ENCODE results near the gene FOXJ3.

The FOXJ3 gene

DNA sequence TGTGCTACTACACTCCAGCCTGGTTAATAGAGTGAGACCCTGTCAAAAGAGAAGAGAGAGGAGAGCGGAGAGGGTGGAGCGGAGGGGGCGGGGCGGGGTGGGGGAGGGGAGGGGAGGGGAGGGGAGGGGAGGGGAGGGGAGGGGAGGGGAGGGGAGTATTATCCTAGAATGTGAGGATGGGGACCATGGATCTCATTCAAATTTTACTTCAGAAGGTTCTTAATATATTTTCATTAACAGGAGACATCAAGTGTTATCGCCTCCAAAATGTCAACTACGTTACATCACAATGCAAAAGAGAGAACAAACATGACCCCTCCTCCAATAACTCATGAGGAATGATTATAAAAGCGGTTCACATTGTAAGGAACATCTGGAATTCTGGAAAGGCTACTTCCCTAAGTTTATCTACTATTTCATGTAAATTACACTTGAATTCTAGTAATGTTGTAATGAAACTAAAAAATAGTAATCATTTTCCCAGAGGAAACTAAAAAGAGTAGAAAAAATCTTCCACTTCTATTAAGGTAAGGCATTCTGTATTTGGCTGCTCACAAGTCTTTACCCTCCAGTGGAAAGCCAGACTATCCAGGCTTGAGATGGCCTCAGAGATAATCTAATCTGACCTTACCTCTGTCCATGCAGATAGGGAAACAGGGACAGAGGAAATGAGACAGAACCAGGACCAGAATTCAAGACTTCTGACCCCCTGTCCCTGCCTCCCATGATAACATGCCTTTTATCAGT is 151.7 kb downstream of the FOXJ3 start:
- no peak for DNase-seq

DNA sequence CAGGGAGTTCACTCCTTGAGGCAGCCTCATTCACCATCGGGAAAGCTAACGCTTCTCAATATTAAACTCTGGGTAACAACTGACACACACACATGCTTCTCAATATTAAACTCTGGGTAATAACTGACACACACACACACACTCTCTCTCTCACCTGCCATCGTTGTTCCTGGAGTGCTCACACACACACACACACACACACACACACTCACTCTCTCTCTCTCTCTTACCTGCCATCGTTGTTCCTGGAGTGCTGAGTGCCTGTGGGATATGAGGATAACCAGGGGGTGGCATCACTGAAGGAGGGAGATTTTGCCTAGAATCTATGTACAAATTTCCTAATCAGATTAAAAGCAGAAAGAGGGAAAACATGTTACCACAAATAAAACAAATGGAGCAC is 153.3 kb downstream of the FOXJ3 start:
- DNase-seq, result no peak

DNA sequence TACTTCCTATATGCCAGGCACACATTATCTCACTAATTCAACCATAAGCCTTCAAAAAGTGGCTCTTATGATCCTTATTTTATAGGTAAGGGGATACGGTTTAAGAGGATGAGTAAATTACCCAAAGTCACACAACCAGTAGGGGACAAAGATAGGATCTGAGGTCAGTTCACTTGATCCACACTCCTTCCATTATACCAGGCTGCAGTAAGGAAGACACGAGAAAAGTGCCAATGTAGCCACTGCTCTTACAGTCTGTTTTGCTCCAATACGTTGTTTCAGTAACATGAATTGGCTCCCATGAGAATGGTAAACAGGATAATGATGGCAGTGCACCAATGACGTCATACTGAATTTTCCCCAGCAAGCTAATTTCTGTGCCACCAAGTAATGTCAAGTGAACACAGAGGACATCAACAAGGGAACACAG is 155.1 kb downstream of the FOXJ3 start:
- DNase-seq, result no peak

DNA sequence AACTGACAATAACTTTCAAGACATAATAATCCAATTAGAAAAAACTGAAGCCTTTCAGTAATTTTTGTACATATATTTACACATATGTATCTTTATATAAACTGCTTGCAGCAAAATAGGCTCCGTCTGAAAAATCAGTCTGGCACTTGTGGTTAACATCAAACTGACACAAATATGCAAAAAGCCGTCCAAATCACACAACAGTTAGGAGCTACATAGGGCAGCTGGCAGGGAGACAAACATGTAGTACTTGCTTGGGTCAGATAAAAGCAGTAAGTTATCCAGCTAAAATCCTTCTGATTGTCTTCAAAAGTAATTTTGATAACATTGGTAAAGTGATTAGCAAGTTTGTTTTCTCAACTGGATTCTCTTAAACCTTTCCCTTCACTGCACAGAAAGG is 155.8 kb downstream of the FOXJ3 start:
- no peak for DNase-seq

DNA sequence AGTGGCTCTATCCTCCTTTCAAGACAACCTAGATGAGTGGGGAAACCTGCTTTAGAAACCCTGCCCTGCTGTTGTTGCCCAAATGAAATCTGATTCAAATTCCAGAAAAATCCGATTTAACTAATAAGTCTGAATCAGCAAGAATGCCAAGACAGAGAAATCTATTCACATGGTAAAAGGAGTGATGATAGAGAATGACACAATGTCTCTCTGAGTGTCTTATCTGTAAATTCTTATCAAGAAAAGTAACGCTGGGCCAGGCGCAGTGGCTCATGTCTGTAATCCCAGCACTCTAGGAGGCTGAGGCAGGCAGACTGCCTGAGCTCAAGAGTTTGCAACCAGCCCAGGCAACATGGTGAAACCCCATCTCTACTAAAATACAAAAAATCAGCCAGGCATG is 156.8 kb downstream of the FOXJ3 start:
- DNase-seq, result no peak

DNA sequence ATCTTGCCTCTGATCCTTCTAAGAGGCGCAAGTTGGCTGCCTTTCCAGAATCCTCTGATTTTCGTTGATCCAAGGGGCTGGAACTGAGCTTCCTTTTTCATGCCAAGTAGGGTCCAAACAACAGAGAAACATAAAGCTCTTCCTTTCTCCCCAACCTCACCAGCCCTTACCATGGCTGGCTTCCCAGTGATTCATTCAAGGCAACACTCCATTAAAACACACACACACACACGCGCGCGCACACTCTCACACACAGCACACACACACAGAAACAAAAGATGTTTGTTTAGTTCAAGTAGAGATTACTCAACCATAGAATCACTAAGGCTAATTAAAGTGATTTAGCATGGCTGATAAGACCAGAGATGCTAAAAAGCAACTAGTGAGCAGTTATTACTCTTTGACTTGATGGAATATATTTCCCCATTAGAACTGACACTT is 157.5 kb downstream of the FOXJ3 start:
- DNase-seq, result no peak

DNA sequence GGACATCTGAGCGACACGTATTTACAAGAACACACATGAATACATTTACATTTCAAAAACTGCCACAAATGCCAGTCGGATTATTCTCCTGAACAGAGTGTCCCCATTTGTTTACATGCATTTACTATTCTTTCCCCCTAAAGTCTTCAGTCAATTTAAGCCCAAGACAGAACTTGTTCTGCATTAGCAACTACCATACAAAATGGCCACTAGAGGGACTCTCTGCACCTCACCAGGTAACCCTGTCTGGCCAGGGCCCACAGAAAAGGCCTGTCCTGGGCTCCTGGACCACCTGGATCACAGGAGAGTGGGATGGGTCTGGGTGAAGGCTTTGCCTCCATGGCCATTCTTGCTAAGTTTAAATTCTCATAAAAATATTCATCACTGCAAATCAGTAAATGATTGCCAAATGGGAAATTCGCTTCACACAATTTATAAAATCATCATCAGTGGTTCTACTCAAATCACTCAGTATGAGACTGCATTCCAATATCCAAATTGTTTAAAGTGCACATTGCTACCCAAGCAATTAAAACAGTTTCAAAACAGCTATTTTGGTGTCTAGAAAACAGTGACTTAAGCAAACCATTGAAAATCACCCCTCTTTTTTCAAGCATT is 158.0 kb downstream of the FOXJ3 start:
- peak; percentile 35 for DNase-seq

DNA sequence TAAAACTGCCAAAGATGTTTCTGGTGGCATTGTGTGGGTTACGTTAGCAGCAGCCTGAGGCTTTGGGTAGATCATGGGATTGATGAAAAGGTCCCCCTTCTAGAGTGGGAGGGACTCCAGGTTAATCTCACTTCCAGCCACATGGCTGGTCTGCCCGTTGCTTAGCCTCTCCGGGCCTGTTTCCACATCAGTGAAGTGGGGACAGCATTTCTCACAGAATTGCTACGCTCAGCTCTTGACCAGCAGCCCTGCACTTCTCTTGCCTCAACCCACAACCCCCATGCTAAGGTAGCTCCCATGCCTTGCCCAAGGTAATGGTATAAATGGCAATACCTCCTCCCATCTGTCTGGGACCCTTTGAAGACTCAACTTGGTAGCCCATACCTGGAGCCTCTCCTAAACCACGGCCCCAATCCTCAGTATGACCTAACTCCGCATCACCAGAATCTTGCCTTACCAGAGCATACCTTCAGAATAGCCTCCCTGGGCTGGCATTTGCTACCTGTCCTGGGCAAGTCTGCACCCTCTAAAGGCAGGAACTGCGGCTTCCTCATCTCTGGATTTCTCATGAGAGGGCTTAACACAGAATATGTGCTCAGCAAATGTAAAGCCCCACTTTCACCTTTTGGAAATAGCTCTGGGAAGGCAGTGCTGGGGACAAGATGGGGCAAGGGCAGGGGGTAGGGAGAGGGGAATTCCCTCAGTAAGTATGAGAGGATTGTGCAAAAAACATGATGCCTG is 159.6 kb downstream of the FOXJ3 start:
- no peak for DNase-seq

DNA sequence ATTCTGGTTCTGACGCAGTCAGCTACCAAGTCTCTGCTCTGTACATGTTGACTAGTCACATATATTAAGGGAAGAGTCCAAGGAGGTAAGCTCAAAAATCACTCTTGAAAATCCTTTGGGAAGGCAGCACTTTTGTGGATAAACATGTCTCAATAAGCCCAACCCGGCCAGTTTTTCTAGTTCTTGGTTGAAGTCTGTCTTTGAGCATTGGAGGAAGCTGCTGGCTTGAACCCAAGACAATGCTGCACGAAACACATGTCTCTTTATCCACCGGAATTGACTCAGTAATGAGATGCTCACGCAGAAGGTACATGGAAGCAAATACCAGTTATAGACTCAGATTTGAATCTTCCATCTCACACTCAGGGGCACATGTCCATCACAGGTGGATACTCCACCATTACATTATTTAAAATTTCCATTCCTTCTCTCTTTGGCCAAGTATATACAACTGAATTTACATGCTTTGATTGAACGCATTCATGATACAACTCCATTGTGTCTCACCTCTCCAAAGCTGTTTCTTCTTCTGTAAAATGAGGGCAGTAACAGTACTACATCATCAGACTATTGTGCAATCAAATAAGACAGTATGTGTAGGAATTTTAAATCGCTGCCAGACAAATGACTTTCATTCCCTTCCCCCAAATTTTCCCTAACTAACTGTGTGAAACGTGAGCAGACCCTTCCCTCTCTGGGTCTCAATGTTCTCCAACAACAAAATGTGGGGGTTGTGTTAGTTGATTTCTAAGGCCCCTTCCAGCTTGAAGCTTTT is 160.9 kb downstream of the FOXJ3 start:
- no peak for DNase-seq

DNA sequence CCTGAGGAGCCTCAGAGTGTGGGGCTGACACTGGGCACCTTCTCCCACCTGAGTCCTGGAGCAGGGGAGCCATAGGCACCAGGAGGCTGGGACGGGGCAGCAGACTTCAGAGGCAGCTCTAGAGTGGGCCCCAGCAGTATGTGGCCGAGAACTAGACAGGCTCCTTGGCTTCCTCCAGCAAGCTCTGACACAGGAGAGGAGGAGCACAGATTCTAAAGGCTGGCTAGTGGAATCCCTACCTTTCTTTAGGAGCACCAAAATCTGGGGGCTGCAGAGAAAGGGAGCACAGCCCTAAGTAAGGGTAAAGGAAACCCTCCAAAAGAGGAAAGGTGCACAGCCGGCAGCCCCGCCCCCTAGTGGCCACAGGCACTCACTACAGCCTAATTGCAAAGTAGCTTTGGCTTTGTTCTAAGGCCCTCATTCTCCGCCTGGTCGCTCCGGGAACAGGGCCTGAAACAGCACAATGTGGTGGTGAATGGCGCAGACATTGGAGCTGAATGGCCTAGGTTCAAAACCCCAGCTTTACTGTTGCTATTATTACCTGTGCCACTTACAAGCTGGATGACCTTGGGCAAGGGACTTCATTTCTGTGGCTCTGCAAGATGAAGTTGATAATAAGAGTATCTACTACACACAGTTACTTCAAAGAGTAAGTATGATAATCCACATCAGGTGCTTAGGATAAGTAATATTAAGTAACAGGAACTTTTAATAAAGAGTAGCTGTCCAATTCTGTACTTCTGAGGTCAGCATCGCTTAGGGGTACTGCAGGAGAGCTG is 161.7 kb downstream of the FOXJ3 start:
- peak; percentile 85 for DNase-seq

DNA sequence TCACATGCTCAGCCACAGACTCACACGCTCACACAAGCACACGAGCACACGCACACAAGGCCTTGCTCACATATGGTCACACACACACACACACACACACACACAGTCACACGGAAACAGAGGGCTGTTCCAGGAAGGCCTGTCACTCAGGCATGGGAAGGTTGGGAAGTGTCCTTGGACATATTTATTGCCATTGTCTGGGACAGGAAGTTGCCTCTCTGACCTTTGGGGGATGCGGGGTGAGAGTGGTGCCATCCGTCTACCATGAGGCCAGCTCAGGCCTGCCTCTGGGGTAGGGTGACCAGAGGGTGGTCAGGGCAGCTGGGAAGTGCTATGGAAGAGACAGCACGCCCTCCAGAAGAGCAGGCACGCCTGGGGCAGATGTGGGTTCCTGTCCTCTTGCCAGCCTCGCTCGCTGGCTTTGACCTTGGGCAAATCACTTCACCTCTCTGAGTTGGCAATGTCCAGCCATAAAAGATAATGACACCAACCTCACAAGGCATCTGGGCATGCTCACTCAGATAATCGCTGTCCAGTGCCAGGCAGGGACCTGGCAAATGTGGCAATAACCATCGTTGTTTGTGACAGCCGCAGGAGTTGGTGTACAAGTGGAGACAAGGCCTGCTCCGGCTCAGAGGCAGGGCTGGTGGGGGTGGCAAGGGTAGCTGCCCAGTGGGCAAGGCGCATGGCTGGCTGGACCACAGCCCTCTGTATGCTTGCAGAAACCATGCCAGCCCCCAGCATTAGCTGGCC is 162.5 kb downstream of the FOXJ3 start:
- DNase-seq, result no peak

DNA sequence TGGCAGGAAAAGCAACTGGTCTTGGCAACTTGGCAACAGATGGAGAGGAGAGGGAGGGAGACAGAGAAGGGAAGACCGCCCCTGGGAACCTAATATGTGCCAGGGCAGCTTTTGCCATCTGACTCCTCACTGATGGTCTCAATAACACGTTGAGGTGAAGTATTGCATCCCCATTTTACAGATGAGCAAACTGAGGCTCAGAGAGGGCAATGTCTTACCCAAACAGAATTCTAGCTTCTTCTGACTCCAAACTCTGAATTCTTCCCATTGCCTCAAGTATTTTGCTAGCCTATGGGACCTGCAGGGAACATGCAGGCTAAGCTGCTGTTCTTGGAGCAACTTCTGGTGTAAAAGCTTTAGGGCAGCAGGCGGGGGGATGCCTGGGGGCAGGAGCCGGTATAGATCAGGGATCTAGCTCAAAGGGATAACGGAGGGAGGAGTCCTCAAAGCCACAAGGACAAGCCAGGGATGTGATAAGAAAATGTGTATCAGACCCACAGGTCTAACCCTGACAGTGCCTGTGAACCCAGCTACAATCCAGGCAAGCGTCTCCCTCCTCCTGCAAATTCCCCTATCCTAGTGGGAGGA is 163.3 kb downstream of the FOXJ3 start:
- DNase-seq, result no peak

DNA sequence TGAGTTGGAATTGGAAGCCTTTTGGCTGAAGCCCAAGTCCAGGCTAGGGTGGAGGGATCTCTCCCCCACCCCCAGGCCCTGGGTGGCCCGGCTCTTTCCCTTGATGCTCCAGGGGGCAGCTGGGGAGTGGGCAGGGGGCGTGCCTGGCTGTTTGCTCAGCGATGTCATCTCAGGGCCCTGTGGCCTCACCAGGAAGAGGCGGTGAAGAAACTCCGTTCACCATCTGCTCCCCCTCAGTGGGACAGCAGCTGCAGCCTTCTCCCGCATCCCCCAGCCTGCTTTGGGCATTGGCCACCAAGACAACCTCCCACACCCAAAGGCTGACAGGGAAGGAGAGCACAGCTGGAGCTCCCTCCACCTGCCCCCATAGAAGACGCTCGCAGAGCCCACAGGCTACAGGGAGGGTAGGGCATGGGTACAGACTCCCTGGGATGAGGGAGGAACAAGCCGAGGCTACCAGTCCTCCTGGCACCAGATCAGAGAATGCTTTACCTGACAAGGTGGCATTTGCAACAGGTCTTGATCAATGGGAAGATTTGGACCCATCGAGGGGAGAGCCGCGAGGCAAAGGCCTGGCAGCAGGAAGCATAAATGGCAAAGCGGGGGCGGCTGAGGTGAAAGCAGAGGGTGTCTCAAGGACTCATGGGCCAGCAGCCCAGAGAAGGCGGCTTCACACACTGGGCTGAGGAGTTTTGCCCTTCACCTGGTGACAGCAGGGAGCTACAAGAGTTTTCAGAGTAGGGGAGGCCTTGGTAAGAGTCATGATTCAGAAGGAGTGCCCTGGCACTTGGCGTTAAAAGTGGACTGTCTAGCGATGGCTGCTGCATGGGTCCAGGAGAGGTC is 164.0 kb downstream of the FOXJ3 start:
- peak; percentile 16 for DNase-seq

DNA sequence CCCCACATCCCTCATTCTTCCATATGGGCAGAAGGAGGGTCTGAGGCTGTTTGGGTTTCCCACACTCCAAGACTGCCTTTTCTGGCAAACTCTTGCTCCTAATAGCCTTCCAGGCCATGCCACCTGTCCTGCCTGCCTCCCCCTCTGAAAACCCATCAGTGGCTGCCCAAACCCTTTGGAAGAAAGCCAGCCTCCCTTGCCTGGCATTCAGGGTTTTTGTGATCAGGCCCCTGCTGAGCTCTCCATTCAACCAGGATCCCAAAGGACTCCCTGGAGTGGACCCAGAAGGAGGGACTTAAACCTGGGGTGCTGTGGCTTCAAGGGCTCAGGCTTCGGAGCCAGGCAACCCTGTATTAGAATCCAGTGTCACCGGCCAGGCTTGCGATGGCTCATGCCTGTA is 166.3 kb downstream of the FOXJ3 start:
- no peak for DNase-seq

DNA sequence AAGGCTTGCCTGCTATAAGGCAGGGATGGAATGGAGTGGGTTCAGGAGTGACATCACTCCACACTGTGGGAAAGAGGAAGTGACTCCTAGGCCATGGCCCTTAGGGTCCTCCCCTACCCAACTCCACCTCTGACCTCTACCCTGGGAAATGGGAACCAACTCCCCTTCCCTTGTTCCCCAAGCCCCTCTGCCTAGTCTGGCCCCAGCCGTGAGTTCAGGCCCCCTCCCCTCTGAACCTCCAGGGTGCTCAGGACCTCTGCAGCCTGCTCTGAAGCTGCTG is 166.7 kb downstream of the FOXJ3 start:
- no peak for DNase-seq

DNA sequence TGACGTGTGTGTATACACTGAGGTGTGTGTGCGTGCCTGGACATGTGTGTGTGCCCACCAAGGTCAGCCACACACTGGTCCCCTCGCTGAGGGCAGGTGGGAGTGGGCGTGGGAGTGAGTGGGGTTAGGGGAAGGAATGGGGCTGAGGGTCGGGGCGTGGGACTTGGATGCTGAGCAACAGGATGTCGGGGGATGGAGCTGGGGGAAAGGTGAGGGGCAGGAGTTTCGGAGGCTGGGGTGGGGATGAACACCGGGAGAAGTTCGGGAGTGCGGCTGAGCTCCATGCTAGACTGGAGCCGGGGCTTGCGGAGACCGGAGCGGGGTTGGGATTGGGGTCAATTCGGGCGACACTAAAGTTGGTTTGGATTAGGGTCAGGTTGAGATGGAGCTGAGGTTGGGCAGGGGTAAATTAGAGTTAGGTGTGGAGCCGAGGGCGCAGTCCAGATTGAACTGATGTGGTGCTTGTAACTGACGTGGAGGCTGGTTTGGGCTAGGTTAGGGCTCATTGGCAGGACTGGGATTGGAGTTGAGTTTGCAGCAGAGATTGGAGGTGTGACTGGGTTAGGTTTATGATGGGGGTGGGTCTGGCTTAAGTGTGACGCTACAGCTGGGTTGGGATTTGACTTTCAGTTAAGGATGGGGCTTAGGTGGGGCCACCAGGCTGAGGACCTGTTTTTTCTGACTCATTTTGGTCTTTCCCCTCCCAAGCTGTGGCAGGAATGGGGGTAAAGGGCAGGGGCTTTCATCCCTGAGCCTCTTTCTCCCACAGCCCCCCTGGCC is 167.2 kb downstream of the FOXJ3 start:
- DNase-seq, result no peak

DNA sequence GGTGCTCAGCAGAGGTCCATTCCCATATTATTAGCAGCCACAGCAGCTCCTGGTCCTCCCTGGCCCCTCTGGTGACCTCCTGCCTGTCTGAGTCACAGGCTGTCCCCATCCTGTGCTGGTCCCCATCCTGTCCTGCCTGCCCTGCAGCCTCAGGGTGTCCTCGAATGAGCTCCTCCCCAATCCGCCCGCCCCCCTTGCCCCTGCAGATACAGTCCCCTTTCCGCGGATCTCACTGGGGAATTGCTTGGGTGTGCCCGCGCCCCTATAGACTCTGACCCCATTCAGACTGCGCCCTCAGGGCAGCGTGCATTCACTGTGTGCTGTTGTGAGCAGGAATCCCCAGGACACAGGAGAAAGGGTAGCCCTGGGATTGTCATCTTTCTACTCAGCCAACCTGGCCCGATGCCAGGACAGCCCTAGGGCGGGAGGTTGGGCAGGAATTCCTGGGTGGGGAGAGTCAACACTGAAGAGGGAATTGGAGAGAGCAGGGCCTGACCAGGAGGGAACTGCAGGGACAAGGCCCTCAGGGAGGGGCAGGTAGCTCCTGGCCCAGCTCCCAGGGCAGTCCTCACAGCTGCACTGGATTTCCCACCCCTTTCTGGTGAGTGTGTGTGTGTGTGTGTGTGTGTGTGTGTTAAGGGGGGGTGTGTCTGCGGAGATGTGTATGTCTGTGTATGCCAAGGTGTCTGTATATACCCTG is 169.4 kb downstream of the FOXJ3 start:
- no peak for DNase-seq

DNA sequence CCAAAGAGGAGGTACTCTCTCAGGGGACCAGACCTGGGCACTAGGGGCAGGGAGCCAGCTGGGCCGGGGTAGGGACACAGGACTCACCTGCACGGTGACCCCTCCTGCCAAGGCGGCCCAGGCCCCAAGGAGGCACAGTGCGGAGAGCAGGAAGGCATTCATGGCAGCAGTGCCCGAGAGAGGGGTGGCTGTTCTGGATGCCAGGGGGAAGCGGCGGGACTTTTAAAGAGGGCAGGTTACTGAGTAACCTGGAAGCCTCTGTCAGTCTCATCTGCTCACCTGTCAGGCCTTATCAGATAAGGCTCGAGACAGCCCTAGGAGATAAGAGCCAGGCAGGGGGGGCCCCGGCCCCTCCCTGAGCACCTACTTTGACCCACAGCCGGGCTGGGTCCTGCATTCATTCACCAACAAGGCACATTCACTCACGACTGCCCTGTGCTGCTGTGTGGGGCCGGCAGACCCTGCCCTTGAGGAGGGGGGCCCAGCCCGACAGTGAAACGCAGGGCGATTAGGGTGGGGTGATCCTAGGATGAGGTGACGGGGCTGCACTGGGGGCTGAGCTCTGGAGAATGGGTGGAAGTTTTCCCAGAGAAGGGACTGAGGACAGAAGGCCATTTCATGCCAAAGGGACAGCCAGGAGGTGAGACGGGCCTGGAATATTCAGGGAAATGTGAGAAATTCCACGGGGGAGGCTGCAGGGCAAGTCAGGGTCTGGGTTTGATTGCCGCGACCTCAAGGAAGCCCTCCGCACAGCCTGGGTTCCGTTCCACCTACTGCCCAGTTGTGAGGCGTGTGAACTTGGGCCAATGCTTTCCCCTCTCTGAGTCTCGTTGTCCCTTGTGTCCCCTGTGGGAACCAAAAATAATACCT is 170.2 kb downstream of the FOXJ3 start, which contains the start of gene GUCA2A:
Gene GUCA2A (minus strand): TSS at position 195 of the 870 bp plus-strand sequence. CDS start 33 bp downstream, at position 162.
- DNase-seq, result no peak
